ENCODE measurements around the gene PKNOX1. TPM values are rescaled to one million over a fixed set of nuclear protein-coding genes. Genes with fewer than 3 reads are reported as not detected.
"Not testable (repeated sequence)": the region's sequence is repeated elsewhere in the genome, so short reads cannot be mapped to it uniquely, and the experiment has no call there.

PKNOX1 gene
- polyA plus RNA-seq, 3 donors, result 9.2 to 11.8 (median 9.9) TPM

GRCh38 chr21:42965211-42965560 lies 9.2 kb upstream of the PKNOX1 start:
- H3K4me1 ChIP-seq (ENCODE audit: control insufficient read depth in 1 of 2, insufficient read depth in 2 of 2, low read length in 2 of 2), result no peaks in the 10 kb centered on the region
- intact Hi-C loops (cut with micrococcal nuclease), result no loop called here
- H3K79me2 ChIP-seq (ENCODE audit: insufficient read depth, low read length), result no peaks in the 10 kb centered on the region
- WGBS (ENCODE audit: insufficient coverage), result 92% methylated on average over 3 of the region's 3 CpGs
- no peaks in the 10 kb centered on the region for H3K36me3 ChIP-seq (replicated peaks in 1 of 2; ENCODE audit: control insufficient read depth in 1 of 2, insufficient read depth in 2 of 2, low read length in 2 of 2)
- H3K9ac ChIP-seq (ENCODE audit: insufficient read depth, low read length, poor library complexity, severe bottlenecking), result no peak overlapping the region
- Mint-ChIP-seq H3K27ac (no peak overlapping the region), H3K4me1 (no peaks in the 10 kb centered on the region), H3K36me3 (no peaks in the 10 kb centered on the region), H3K4me3 (no peak overlapping the region), H3K9me3 (peaks cover 0 to 2% (median 0%) of the 10 kb centered on the region in 7 donors), H3K27me3 (ENCODE audit: low read depth in 3 of 3) (peaks cover 1 to 8% (median 2%) of the 10 kb centered on the region in 3 donors)
- no peak overlapping the region for H3K27ac ChIP-seq (ENCODE audit: low read depth in 1 of 2, low read length in 2 of 2)
- H2AFZ ChIP-seq (ENCODE audit: insufficient read depth, low read depth, low read length, poor library complexity, severe bottlenecking), result no peak overlapping the region
- no peak for DNase-seq
- TF ChIP-seq CTCF (IDR thresholded peaks at IDR 0.05), result no peak
- no peak overlapping the region for H3K4me3 ChIP-seq (replicated peaks in 1 of 3; ENCODE audit: low read depth in 2 of 3, low read length in 3 of 3)
- H4K20me1 ChIP-seq (ENCODE audit: insufficient read depth, low read length), result no peaks in the 10 kb centered on the region
- H3K9me3 ChIP-seq (replicated peaks in 1 of 2; ENCODE audit: control insufficient read depth in 1 of 2, insufficient read depth in 1 of 2, low read length in 2 of 2), result no peaks in the 10 kb centered on the region
- no peaks in the 10 kb centered on the region for H3K27me3 ChIP-seq (ENCODE audit: control insufficient read depth in 2 of 2, insufficient read depth in 2 of 2, low read length in 2 of 2)
- H3K4me2 ChIP-seq (replicated peaks; ENCODE audit: extremely low read depth, low read length, poor library complexity, severe bottlenecking), result no peak overlapping the region

- H2AFZ ChIP-seq (ENCODE audit: insufficient read depth, low read depth, low read length, poor library complexity, severe bottlenecking); H3K79me2 ChIP-seq (ENCODE audit: insufficient read depth, low read length); H3K9me3 ChIP-seq (replicated peaks in 1 of 2; ENCODE audit: control insufficient read depth in 1 of 2, insufficient read depth in 1 of 2, low read length in 2 of 2); intact Hi-C loops (cut with micrococcal nuclease); H3K4me3 ChIP-seq (replicated peaks in 1 of 3; ENCODE audit: low read depth in 2 of 3, low read length in 3 of 3); H3K27ac Mint-ChIP-seq; H3K27ac ChIP-seq (ENCODE audit: low read depth in 1 of 2, low read length in 2 of 2); H3K36me3 ChIP-seq (replicated peaks in 1 of 2; ENCODE audit: control insufficient read depth in 1 of 2, insufficient read depth in 2 of 2, low read length in 2 of 2); H3K9me3 Mint-ChIP-seq; H3K4me1 Mint-ChIP-seq; H3K36me3 Mint-ChIP-seq; H4K20me1 ChIP-seq (ENCODE audit: insufficient read depth, low read length); H3K27me3 ChIP-seq (ENCODE audit: control insufficient read depth in 2 of 2, insufficient read depth in 2 of 2, low read length in 2 of 2); H3K4me3 Mint-ChIP-seq; H3K27me3 Mint-ChIP-seq (ENCODE audit: low read depth in 3 of 3); H3K4me1 ChIP-seq (ENCODE audit: control insufficient read depth in 1 of 2, insufficient read depth in 2 of 2, low read length in 2 of 2); H3K4me2 ChIP-seq (replicated peaks; ENCODE audit: extremely low read depth, low read length, poor library complexity, severe bottlenecking); H3K9ac ChIP-seq (ENCODE audit: insufficient read depth, low read length, poor library complexity, severe bottlenecking); DNase-seq: not testable (repeated sequence)
- 95% methylated on average over 9 of the region's 9 CpGs for WGBS (ENCODE audit: insufficient coverage)
These were observed 6.7 kb upstream of the PKNOX1 start for GRCh38 chr21:42967616-42968015.

Measured in CD14-positive monocyte (primary cell).